Endothelial cell of umbilical vein (primary cell): Measurements from ENCODE around the gene PDHA2. TPM values are rescaled to one million over a fixed set of nuclear protein-coding genes. Genes with fewer than 3 reads are reported as not detected.

Source experiments
- BruUV-seq: library from RNA; stranded (reverse); fragments of 400-500 nt; replicated peaks from 2 replicates; lab custom pipeline; 2021; lab: Mats Ljungman, UMichigan
- CTCF ChIA-PET: fragments of 300-600, 350-600 bp; sonication (Branson Sonifier 250); formaldehyde crosslinking; loops from one replicate; lab custom pipeline; 2021; ENCODE audit warnings: antibody characterized with exemption, inconsistent platforms; lab: Charles Lee
- POLR2A ChIA-PET: fragments of 300-600, 350-600 bp; sonication (Branson Sonifier 250); formaldehyde crosslinking; loops from one replicate; lab custom pipeline; 2021; ENCODE audit warnings: antibody characterized with exemption, inconsistent platforms; lab: Charles Lee
- DNase-seq: peaks from one replicate; pipeline ENCODE4 v3.0.0-alpha.2; 2011; ENCODE audit warnings: low read depth, low spot score
- FAIRE-seq: peaks from 2 replicates; lab custom pipeline; 2011; peaks lifted over from hg19 to GRCh38; lab: Jason Lieb, UNC
- H2AFZ ChIP-seq: 2 replicates; pipeline ENCODE4 v1.6.0; 2012; ENCODE audit warnings: low read depth, low read length, control low read depth, inconsistent platforms
- H3K27ac ChIP-seq: 2 replicates; pipeline ENCODE4 v1.5.1; 2011; ENCODE audit warnings: low read depth, mild to moderate bottlenecking, control low read depth, low read length, moderate library complexity; ENCODE audit not compliant: insufficient read depth
- H3K27me3 ChIP-seq, 2 experiments: 2 replicates each; pipeline versions ENCODE4 v1.6.0 to v1.6.1; 2011; ENCODE audit warnings: low read length in 2 of 2, mixed read lengths in 1 of 2; ENCODE audit not compliant: control insufficient read depth in 2 of 2, insufficient read depth in 2 of 2
- H3K36me3 ChIP-seq, 2 experiments: 2 replicates in 1 of 2; 3 replicates in 1 of 2; pipeline ENCODE4 v1.5.1; 2011; ENCODE audit warnings: low read length in 2 of 2, mild to moderate bottlenecking in 1 of 2, moderate library complexity in 1 of 2; ENCODE audit not compliant: control insufficient read depth in 2 of 2, insufficient read depth in 2 of 2; ENCODE audit errors: extremely low read depth in 1 of 2
- H3K4me1 ChIP-seq: 3 replicates; pipeline ENCODE4 v1.5.1; 2011; ENCODE audit warnings: mild to moderate bottlenecking, low read length; ENCODE audit not compliant: control insufficient read depth, insufficient read depth; ENCODE audit errors: extremely low read depth
- H3K4me2 ChIP-seq: 2 replicates; pipeline ENCODE4 v1.6.1; 2011; ENCODE audit warnings: low read length, control low read depth, mixed read lengths; ENCODE audit not compliant: insufficient read depth
- H3K4me3 ChIP-seq, 3 experiments: fragments of 200-600 bp in 1 of 3; sonication (generic), shearing (Covaris generic) in 1 of 3; replicated peaks in 1 of 3; 2 replicates each; pipeline ENCODE4 v1.5.1; 2011 to 2016; ENCODE audit warnings: control low read depth in 3 of 3, low read length in 3 of 3, mild to moderate bottlenecking in 2 of 3, inconsistent platforms in 1 of 3, low read depth in 1 of 3, moderate library complexity in 1 of 3; ENCODE audit not compliant: insufficient read depth in 1 of 3
- H3K79me2 ChIP-seq: 2 replicates; pipeline ENCODE4 v1.6.0; 2012; ENCODE audit warnings: low read length, inconsistent platforms; ENCODE audit not compliant: control insufficient read depth, insufficient read depth
- H3K9ac ChIP-seq: replicated peaks from 2 replicates; pipeline ENCODE3; 2011; ENCODE audit warnings: low read length, control low read depth; ENCODE audit not compliant: insufficient read depth; ENCODE audit errors: extremely low read depth
- H3K9me1 ChIP-seq: replicated peaks from 3 replicates; pipeline ENCODE4 v1.6.0; 2011; ENCODE audit warnings: mild to moderate bottlenecking, low read length; ENCODE audit not compliant: control insufficient read depth, insufficient read depth; ENCODE audit errors: extremely low read depth
- H3K9me3 ChIP-seq: replicated peaks from 2 replicates; pipeline ENCODE4 v1.5.1; 2012; ENCODE audit warnings: low read length, inconsistent platforms; ENCODE audit not compliant: control insufficient read depth, insufficient read depth
- H4K20me1 ChIP-seq: replicated peaks from 2 replicates; pipeline ENCODE3; 2011; ENCODE audit warnings: mild to moderate bottlenecking, low read length; ENCODE audit not compliant: control insufficient read depth, insufficient read depth; ENCODE audit errors: extremely low read depth
- CTCF ChIP-seq, 2 donors: IDR thresholded peaks; 1 replicate in 1 of 2; 2 replicates in 1 of 2; pipeline ENCODE4 v1.5.1; 2011; ENCODE audit warnings: low read length in 2 of 2, mild to moderate bottlenecking in 2 of 2, moderate library complexity in 2 of 2, control low read depth in 1 of 2, inconsistent platforms in 1 of 2, low read depth in 1 of 2; ENCODE audit not compliant: insufficient read depth in 1 of 2; ENCODE audit errors: extremely low read depth in 1 of 2
- EZH2 ChIP-seq: IDR thresholded peaks from 2 replicates; pipeline ENCODE4 v1.6.1; 2012; ENCODE audit warnings: borderline replicate concordance, low read depth, mild to moderate bottlenecking, moderate library complexity, low read length, inconsistent platforms; ENCODE audit not compliant: severe bottlenecking
- MYC ChIP-seq: IDR thresholded peaks from one replicate; pipeline ENCODE4 v1.6.1; 2011; ENCODE audit warnings: mild to moderate bottlenecking, low read depth, low read length
- POLR2A ChIP-seq: IDR thresholded peaks from 2 replicates; pipeline ENCODE4 v1.6.1; 2012; ENCODE audit warnings: low read depth, mild to moderate bottlenecking, control low read depth, low read length
- POLR2AphosphoS5 ChIP-seq: IDR thresholded peaks from 2 replicates; pipeline ENCODE4 v1.6.1; 2012; ENCODE audit warnings: low read depth, mild to moderate bottlenecking, control low read depth, low read length, moderate library complexity; ENCODE audit not compliant: insufficient read depth
- dilution Hi-C: fragments of 300-500 bp; cut with MboI; formaldehyde crosslinking; loops from one replicate; pipeline ENCODE4 v1.15.0; 2019; ENCODE audit warnings: low sequenced_read_pairs; ENCODE audit not compliant: extremely low pct_ligation_motif_present
- intact Hi-C: fragments of 100-400 bp; cut with micrococcal nuclease; formaldehyde crosslinking; loops from one replicate; pipeline ENCODE4 v1.10.0; 2022
- polyA plus RNA-seq, 4 experiments: library from polyadenylated mRNA; depleted of rRNA in 3 of 4; stranded (reverse) in 3 of 4; unstranded in 1 of 4; fragments of >200 nt; gene quantifications; 2 replicates each; pipeline versions ENCODE4 v1.2.1 to v1.2.3, GENCODE V29; 2011 to 2012; ENCODE audit warnings: missing spikeins in 1 of 4
- total RNA-seq: library from RNA; stranded (reverse); gene quantifications from 2 replicates; pipeline ENCODE4 v1.2.3, GENCODE V29; 2021

Gene PDHA2
- total and polyA plus RNA-seq, 2 donors (not counting 3 experiments of a cell fraction or from before 2014, with no cell fraction given) = not detected

DNA sequence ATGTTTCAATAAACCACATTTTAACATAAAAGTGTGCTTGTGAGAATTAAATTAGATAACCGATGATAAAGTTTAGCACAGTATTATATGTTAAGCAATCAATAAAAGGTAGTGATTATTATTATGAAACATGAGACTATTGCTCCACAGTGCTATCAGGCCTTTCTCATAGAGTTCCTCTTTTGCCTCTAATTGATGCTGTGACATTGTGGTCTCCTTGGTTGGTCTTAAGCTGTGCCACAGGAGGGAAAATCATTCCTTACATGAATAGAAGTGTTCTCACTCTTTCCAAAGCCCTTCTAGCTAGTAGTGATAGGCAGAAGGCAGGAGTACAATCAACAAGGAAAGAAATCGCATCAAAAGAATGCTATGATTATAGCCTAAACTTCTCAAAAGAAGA, 9.2 kb upstream of the PDHA2 start:
- no peak overlapping the region for H3K27ac ChIP-seq
- dilution Hi-C loops (no loop called here), intact Hi-C loops (no loop called here)
- H2AFZ ChIP-seq = no peak overlapping the region
- no peaks in the 10 kb centered on the region for H3K79me2 ChIP-seq
- no peak overlapping the region for H3K9ac ChIP-seq
- no peaks in the 10 kb centered on the region for H3K4me1 ChIP-seq
- H3K36me3 ChIP-seq = no peaks in the 10 kb centered on the region
- POLR2A ChIA-PET = no interaction called here
- no peaks in the 10 kb centered on the region for H4K20me1 ChIP-seq
- CTCF ChIA-PET = interaction anchor here (0.9 kb wide), 1 partner anchor 14 kb away, joined by 3 read pairs; no protein-coding TSS in a partner anchor
- H3K27me3 ChIP-seq = no peaks in the 10 kb centered on the region
- H3K9me3 ChIP-seq = no peaks in the 10 kb centered on the region
- BruUV-seq = no TSS peak
- DNase-seq (no peak), FAIRE-seq (no peak)
- H3K4me2 ChIP-seq = no peak overlapping the region
- H3K4me3 ChIP-seq = no peak overlapping the region
- H3K9me1 ChIP-seq = no peaks in the 10 kb centered on the region
- TF ChIP-seq CTCF (IDR thresholded peaks at IDR 0.05; ENCODE audit: extremely low read depth in 1 of 2, insufficient read depth in 1 of 2, low read depth in 1 of 2, low read length in 2 of 2) (no peak), POLR2AphosphoS5 (no peak), EZH2 (no peak), POLR2A (no peak)

DNA sequence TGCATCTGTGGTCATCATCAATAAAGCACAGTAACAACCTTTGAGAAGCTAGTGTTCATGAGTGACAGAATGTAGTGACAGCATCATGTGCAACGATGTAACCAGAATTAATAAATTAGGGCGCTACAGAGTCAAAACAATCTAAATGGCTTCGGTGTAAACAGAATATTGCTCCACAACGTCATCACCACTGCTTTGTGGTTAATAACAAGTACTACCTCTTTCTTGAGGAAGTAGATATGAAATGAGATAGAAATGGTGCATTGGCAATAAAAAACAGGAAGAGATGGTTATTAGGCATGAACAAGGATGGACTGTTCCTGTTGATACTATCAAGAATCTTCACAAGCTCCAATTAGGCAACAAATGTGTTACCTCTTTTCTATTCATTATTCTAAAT, 8.7 kb upstream of the PDHA2 start:
- Histone ChIP-seq H3K79me2 (no peaks in the 10 kb centered on the region), H4K20me1 (no peaks in the 10 kb centered on the region), H3K27ac (no peak overlapping the region), H3K4me3 (no peak overlapping the region), H3K9ac (no peak overlapping the region), H3K9me3 (no peaks in the 10 kb centered on the region), H3K9me1 (no peaks in the 10 kb centered on the region), H3K27me3 (no peaks in the 10 kb centered on the region), H3K36me3 (no peaks in the 10 kb centered on the region), H3K4me1 (no peaks in the 10 kb centered on the region), H2AFZ (no peak overlapping the region), H3K4me2 (no peak overlapping the region)
- dilution Hi-C loops (no loop called here), intact Hi-C loops (no loop called here)
- POLR2A ChIA-PET = no interaction called here
- DNase-seq (no peak), FAIRE-seq (no peak)
- TF ChIP-seq MYC (no peak), CTCF (IDR thresholded peaks at IDR 0.05; ENCODE audit: extremely low read depth in 1 of 2, insufficient read depth in 1 of 2, low read depth in 1 of 2, low read length in 2 of 2) (no peak), EZH2 (no peak)
- CTCF ChIA-PET = interaction anchor here (0.9 kb wide), 1 partner anchor 15 kb away, joined by 3 read pairs; no protein-coding TSS in a partner anchor
- BruUV-seq = no TSS peak
